ENCODE data around the gene NCOA3. TPM values are rescaled to one million over a fixed set of nuclear protein-coding genes. Genes with fewer than 3 reads are reported as not detected.

NCOA3 gene
- total RNA-seq, 1 experiment from 2014 or later: 31.1 TPM

- no peak overlapping the region for H3K27ac ChIP-seq (ENCODE audit: low read length)
- TF ChIP-seq EZH2phosphoT487 (IDR thresholded peaks at IDR 0.05; ENCODE audit: borderline replicate concordance, low read length) (no peak), EZH2 (IDR thresholded peaks at IDR 0.05; ENCODE audit: low read length, unreplicated experiment) (no peak), CTCF (conservative IDR thresholded peaks at IDR 0.05; ENCODE audit: low read depth, low read length) (no peak)
- H3K4me2 ChIP-seq (ENCODE audit: low read length): no peak overlapping the region
- ATAC-seq: no peak
- H3K27me3 ChIP-seq (ENCODE audit: low read length): no peaks in the 10 kb centered on the region
- no peak overlapping the region for H2AFZ ChIP-seq (ENCODE audit: low read length)
- H3K9me2 ChIP-seq (replicated peaks; ENCODE audit: low read length): no peaks in the 10 kb centered on the region
- H3F3A ChIP-seq (ENCODE audit: low read length, unreplicated experiment): no peaks in the 10 kb centered on the region
- BruUV-seq (replicated peaks): no TSS peak
- ChIA-PET CTCF (interaction anchor here (0.6 kb wide), 1 partner anchor 8 kb away, joined by 3 read pairs; no protein-coding TSS in a partner anchor), POLR2A (ENCODE audit: unreplicated experiment) (no interaction called here)
- H3K36me3 ChIP-seq (ENCODE audit: low read depth, low read length): peaks cover 78% of the 10 kb centered on the region
- H3K4me3 ChIP-seq (ENCODE audit: low read length): no peak overlapping the region
- no peaks in the 10 kb centered on the region for H3K4me1 ChIP-seq (ENCODE audit: insufficient read depth, low read length)
- H3K9me3 ChIP-seq (ENCODE audit: low read length): no peaks in the 10 kb centered on the region
- H4K20me1 ChIP-seq (ENCODE audit: low read length): no peaks in the 10 kb centered on the region
- no peak for DNase-seq
- intact Hi-C loops (cut with micrococcal nuclease): no loop called here
- H3K9ac ChIP-seq (ENCODE audit: low read length): no peak overlapping the region
- no peaks in the 10 kb centered on the region for H3K79me2 ChIP-seq (ENCODE audit: low read length)
Observed at GRCh38 chr20:47655635-47656034, 153.9 kb downstream of the NCOA3 start.

GRCh38 chr20:47656318-47656717, 154.6 kb downstream of the NCOA3 start:
- H3K27ac ChIP-seq (ENCODE audit: low read length): no peak overlapping the region
- no peaks in the 10 kb centered on the region for H3K9me3 ChIP-seq (ENCODE audit: low read length)
- no peak overlapping the region for H3K9ac ChIP-seq (ENCODE audit: low read length)
- ChIA-PET CTCF (no interaction called here), POLR2A (ENCODE audit: unreplicated experiment) (no interaction called here)
- peaks cover 77% of the 10 kb centered on the region for H3K36me3 ChIP-seq (ENCODE audit: low read depth, low read length)
- H3K4me2 ChIP-seq (ENCODE audit: low read length): no peak overlapping the region
- DNase-seq: no peak
- no peaks in the 10 kb centered on the region for H3K79me2 ChIP-seq (ENCODE audit: low read length)
- intact Hi-C loops (cut with micrococcal nuclease): no loop called here
- TF ChIP-seq CTCF (conservative IDR thresholded peaks at IDR 0.05; ENCODE audit: low read depth, low read length): no peak
- H2AFZ ChIP-seq (ENCODE audit: low read length): no peak overlapping the region
- no peak overlapping the region for H3K4me3 ChIP-seq (ENCODE audit: low read length)
- no peaks in the 10 kb centered on the region for H4K20me1 ChIP-seq (ENCODE audit: low read length)
- ATAC-seq: no peak
- no peaks in the 10 kb centered on the region for H3F3A ChIP-seq (ENCODE audit: low read length, unreplicated experiment)
- no peaks in the 10 kb centered on the region for H3K9me2 ChIP-seq (replicated peaks; ENCODE audit: low read length)
- no peaks in the 10 kb centered on the region for H3K4me1 ChIP-seq (ENCODE audit: insufficient read depth, low read length)
- no TSS peak for BruUV-seq (replicated peaks)
- no peaks in the 10 kb centered on the region for H3K27me3 ChIP-seq (ENCODE audit: low read length)

- H3K9me3 ChIP-seq (ENCODE audit: low read length): no peaks in the 10 kb centered on the region
- H3F3A ChIP-seq (ENCODE audit: low read length, unreplicated experiment): no peaks in the 10 kb centered on the region
- no peaks in the 10 kb centered on the region for H3K4me1 ChIP-seq (ENCODE audit: insufficient read depth, low read length)
- no TSS peak for BruUV-seq (replicated peaks)
- H3K79me2 ChIP-seq (ENCODE audit: low read length): no peaks in the 10 kb centered on the region
- H4K20me1 ChIP-seq (ENCODE audit: low read length): no peaks in the 10 kb centered on the region
- TF ChIP-seq EZH2 (IDR thresholded peaks at IDR 0.05; ENCODE audit: low read length, unreplicated experiment) (no peak), EZH2phosphoT487 (IDR thresholded peaks at IDR 0.05; ENCODE audit: borderline replicate concordance, low read length) (no peak), CTCF (conservative IDR thresholded peaks at IDR 0.05; ENCODE audit: low read depth, low read length) (no peak)
- no peak overlapping the region for H3K9ac ChIP-seq (ENCODE audit: low read length)
- no peak overlapping the region for H3K27ac ChIP-seq (ENCODE audit: low read length)
- ChIA-PET POLR2A (ENCODE audit: unreplicated experiment) (no interaction called here), CTCF (no interaction called here)
- DNase-seq (no peak), ATAC-seq (no peak)
- no peaks in the 10 kb centered on the region for H3K27me3 ChIP-seq (ENCODE audit: low read length)
- H3K4me2 ChIP-seq (ENCODE audit: low read length): no peak overlapping the region
- intact Hi-C loops (cut with micrococcal nuclease): loop anchor here (5.0 kb wide), 1 partner anchor 637 kb away; no protein-coding TSS in a partner anchor
- H3K4me3 ChIP-seq (ENCODE audit: low read length): no peak overlapping the region
- H3K9me2 ChIP-seq (replicated peaks; ENCODE audit: low read length): no peaks in the 10 kb centered on the region
- no peak overlapping the region for H2AFZ ChIP-seq (ENCODE audit: low read length)
- H3K36me3 ChIP-seq (ENCODE audit: low read depth, low read length): peaks cover 75% of the 10 kb centered on the region
Observed at GRCh38 chr20:47659904-47660601, 158.4 kb downstream of the NCOA3 start.
